GM19099 (cell line): ENCODE measurements around the gene GNPTG.

Experiments used
- POLR2A ChIP-seq: IDR thresholded peaks from 3 replicates; pipeline ENCODE4 v1.6.1; 2011; ENCODE audit warnings: low read depth; ENCODE audit not compliant: insufficient read length; ENCODE audit errors: extremely low read depth

Gene GNPTG

GRCh38 chr16:1337486-1337885 lies 14.2 kb upstream of the GNPTG start:
- no peak for TF ChIP-seq POLR2A

- no peak for TF ChIP-seq POLR2A
Observed at GRCh38 chr16:1338119-1338730, 13.5 kb upstream of the GNPTG start.

- TF ChIP-seq POLR2A, result no peak
Observed at GRCh38 chr16:1338855-1339675, 12.7 kb upstream of the GNPTG start.

GRCh38 chr16:1340730-1341494 lies 10.8 kb upstream of the GNPTG start:
- TF ChIP-seq POLR2A, result no peak

- no peak for TF ChIP-seq POLR2A
Observed at GRCh38 chr16:1341495-1342420, 10.0 kb upstream of the GNPTG start.

- TF ChIP-seq POLR2A, result no peak
Observed at GRCh38 chr16:1342526-1343427, 9.0 kb upstream of the GNPTG start.

GRCh38 chr16:1343428-1344242 lies 8.1 kb upstream of the GNPTG start:
- TF ChIP-seq POLR2A, result no peak

- TF ChIP-seq POLR2A, result no peak
Observed at GRCh38 chr16:1344499-1344898, 7.2 kb upstream of the GNPTG start.

- TF ChIP-seq POLR2A, result no peak
Observed at GRCh38 chr16:1345087-1345486, 6.6 kb upstream of the GNPTG start.

GRCh38 chr16:1345651-1346421 lies 5.9 kb upstream of the GNPTG start:
- TF ChIP-seq POLR2A, result no peak

GRCh38 chr16:1346422-1347285 lies 5.1 kb upstream of the GNPTG start:
- no peak for TF ChIP-seq POLR2A
